GM23338 (cell line): ENCODE data around the gene DGKB. TPM values are rescaled to one million over a fixed set of nuclear protein-coding genes. Genes with fewer than 3 reads are reported as not detected.

ENCODE experiments used
- ATAC-seq: fragments of 200-7000 bp; cut with Tn5 transposase; 3 replicates; pipeline ENCODE4 v1.9.1; 2020
- DNase-seq: peaks from one replicate; pipeline ENCODE4 v3.0.0-alpha.2; 2015; ENCODE audit warnings: low spot score
- H2AFZ ChIP-seq: fragments of 200-600 bp; sonication (generic); 2 replicates; pipeline ENCODE4 v1.8.0; 2016; ENCODE audit warnings: antibody characterized with exemption, mild to moderate bottlenecking, moderate library complexity
- H3F3A ChIP-seq: fragments of 200-600 bp; sonication (generic); replicated peaks from 2 replicates; pipeline ENCODE4 v1.8.0; 2017; ENCODE audit warnings: antibody characterized with exemption, mixed run types, low read depth
- H3K27ac ChIP-seq: fragments of 200-600 bp; sonication (generic); 2 replicates; pipeline ENCODE4 v1.6.1; 2016; ENCODE audit warnings: low read depth
- H3K27me3 ChIP-seq: fragments of 200-600 bp; sonication (generic); 2 replicates; pipeline ENCODE4 v1.8.0; 2016; ENCODE audit warnings: mild to moderate bottlenecking, mixed run types, moderate library complexity; ENCODE audit not compliant: insufficient read depth
- H3K36me3 ChIP-seq: fragments of 200-600 bp; sonication (generic); 2 replicates; pipeline ENCODE4 v1.8.0; 2016; ENCODE audit warnings: mild to moderate bottlenecking; ENCODE audit not compliant: insufficient read depth
- H3K4me1 ChIP-seq: fragments of 200-600 bp; sonication (generic); 2 replicates; pipeline ENCODE4 v1.8.0; 2016; ENCODE audit warnings: mild to moderate bottlenecking, moderate library complexity; ENCODE audit not compliant: insufficient read depth
- H3K4me2 ChIP-seq: fragments of 200-600 bp; sonication (generic); 2 replicates; pipeline ENCODE4 v1.7.1; 2017; ENCODE audit warnings: mixed run types
- H3K4me3 ChIP-seq: fragments of 200-600 bp; sonication (generic); 2 replicates; pipeline ENCODE4 v1.6.1; 2016; ENCODE audit warnings: mixed run types
- H3K79me2 ChIP-seq: fragments of 200-600 bp; sonication (generic); replicated peaks from 2 replicates; pipeline ENCODE4 v1.8.0; 2017; ENCODE audit warnings: mild to moderate bottlenecking; ENCODE audit not compliant: insufficient read depth
- H3K9me2 ChIP-seq: fragments of 200-600 bp; sonication (generic); 2 replicates; pipeline ENCODE4 v1.8.0; 2017; ENCODE audit not compliant: insufficient read depth
- H4K20me1 ChIP-seq: fragments of 200-600 bp; sonication (generic); replicated peaks from 2 replicates; pipeline ENCODE4 v1.8.0; 2017; ENCODE audit warnings: mild to moderate bottlenecking; ENCODE audit not compliant: insufficient read depth
- H3K27ac Mint-ChIP-seq: 2 replicates; pipeline ENCODE4 v1.8.0; 2020; ENCODE audit warnings: inconsistent platforms, mild to moderate bottlenecking, moderate library complexity, mixed read lengths
- H3K27me3 Mint-ChIP-seq: 3 replicates; pipeline ENCODE4 v1.8.0; 2022; ENCODE audit warnings: low read depth, mild to moderate bottlenecking, moderate library complexity, mixed read lengths, inconsistent platforms; ENCODE audit not compliant: insufficient read depth, poor library complexity
- H3K36me3 Mint-ChIP-seq: 3 replicates; pipeline ENCODE4 v1.8.0; 2021; ENCODE audit warnings: low read depth, mild to moderate bottlenecking, inconsistent platforms, moderate library complexity, mixed read lengths
- H3K4me1 Mint-ChIP-seq: 3 replicates; pipeline ENCODE4 v1.8.0; 2020; ENCODE audit warnings: mild to moderate bottlenecking, inconsistent platforms, mixed read lengths
- H3K4me3 Mint-ChIP-seq: 3 replicates; pipeline ENCODE4 v1.8.0; 2021; ENCODE audit warnings: moderate library complexity, mild to moderate bottlenecking, inconsistent platforms, mixed read lengths
- H3K9me3 Mint-ChIP-seq: 3 replicates; pipeline ENCODE4 v1.8.0; 2020; ENCODE audit warnings: moderate library complexity, mild to moderate bottlenecking, inconsistent platforms, mixed read lengths
- CREB1 ChIP-seq: fragments of 250-450 bp; sonication (Bioruptor Pico); IDR thresholded peaks from 2 replicates; pipeline ENCODE4 v1.5.0; 2020; ENCODE audit warnings: low read depth, mild to moderate bottlenecking, moderate library complexity
- CTCF ChIP-seq, 2 experiments: fragments of 200-600 bp in 1 of 2; sonication (generic) in 1 of 2; conservative IDR thresholded peaks; 2 replicates each; pipeline versions ENCODE4 v1.5.1 to v1.6.1; 2016 to 2017; ENCODE audit warnings: antibody characterized with exemption in 2 of 2, low read depth in 2 of 2, mild to moderate bottlenecking in 2 of 2, moderate library complexity in 1 of 2
- ETS1 ChIP-seq: IDR thresholded peaks from 2 replicates; pipeline ENCODE4 v1.6.1; 2016; ENCODE audit warnings: antibody characterized with exemption
- EZH2 ChIP-seq: fragments of 200-600 bp; sonication (generic); IDR thresholded peaks from one replicate; pipeline ENCODE4 v1.8.0; 2017; ENCODE audit warnings: antibody characterized with exemption, mild to moderate bottlenecking, low read depth; ENCODE audit not compliant: unreplicated experiment
- EZH2phosphoT487 ChIP-seq: fragments of 200-600 bp; sonication (generic); IDR thresholded peaks from one replicate; pipeline ENCODE4 v1.8.1; 2018; ENCODE audit warnings: antibody characterized with exemption; ENCODE audit not compliant: unreplicated experiment
- JUNB ChIP-seq: IDR thresholded peaks from one replicate; pipeline ENCODE4 v1.6.1; 2016; ENCODE audit warnings: antibody characterized with exemption; ENCODE audit not compliant: unreplicated experiment
- NANOG ChIP-seq: IDR thresholded peaks from 2 replicates; pipeline ENCODE4 v1.6.1; 2016; ENCODE audit warnings: antibody characterized with exemption, borderline replicate concordance
- POLR2AphosphoS5 ChIP-seq: IDR thresholded peaks from 2 replicates; pipeline ENCODE4 v1.6.1; 2016; ENCODE audit warnings: antibody characterized with exemption, low read depth
- REST ChIP-seq: IDR thresholded peaks from one replicate; pipeline ENCODE4 v1.6.1; 2018; ENCODE audit warnings: antibody characterized with exemption; ENCODE audit not compliant: unreplicated experiment
- STAT1 ChIP-seq: IDR thresholded peaks from one replicate; pipeline ENCODE4 v1.6.1; 2016; ENCODE audit warnings: antibody characterized with exemption; ENCODE audit not compliant: unreplicated experiment
- ZNF331 ChIP-seq: fragments of 250-450 bp; sonication (Bioruptor Pico); IDR thresholded peaks from 2 replicates; pipeline ENCODE4 v1.5.0; 2020; ENCODE audit warnings: low read depth, mild to moderate bottlenecking, moderate library complexity
- polyA plus RNA-seq: library from polyadenylated mRNA; unstranded; fragments of >200 nt; fragmentation: Nextera tagmentation; extraction: Ambion mirVana; gene quantifications from 2 replicates; pipeline ENCODE4 v1.2.1, GENCODE V29; 2016
- total RNA-seq: library from RNA; depleted of rRNA; stranded (reverse); fragments of >200 nt; shearing (Covaris generic); gene quantifications from 2 replicates; pipeline ENCODE4 v1.2.3, GENCODE V29; 2014

DGKB gene
- total and polyA plus RNA-seq, 2 experiments from 2014 or later, result 4.8 to 11.5 TPM

GRCh38 chr7:14843755-14844154 is 58.8 kb downstream of the DGKB start:
- H3K27ac ChIP-seq, result no peak overlapping the region
- peaks cover 15% of the 10 kb centered on the region for H3K4me1 ChIP-seq
- no peaks in the 10 kb centered on the region for H3K79me2 ChIP-seq
- H3K36me3 ChIP-seq, result no peaks in the 10 kb centered on the region
- Mint-ChIP-seq H3K4me1 (peaks cover 19% of the 10 kb centered on the region), H3K9me3 (peaks cover 4% of the 10 kb centered on the region; the same call in 2 of the 3 replicates), H3K4me3 (no peak overlapping the region), H3K27me3 (peaks cover 5% of the 10 kb centered on the region), H3K27ac (no peak overlapping the region), H3K36me3 (peaks cover 4% of the 10 kb centered on the region; the same call in 2 of the 3 replicates)
- no peak for ATAC-seq
- no peak for DNase-seq
- no peak overlapping the region for H3K4me2 ChIP-seq
- H3K27me3 ChIP-seq, result no peaks in the 10 kb centered on the region
- no peaks in the 10 kb centered on the region for H3F3A ChIP-seq
- no peak overlapping the region for H2AFZ ChIP-seq
- H3K4me3 ChIP-seq, result no peak overlapping the region
- TF ChIP-seq JUNB (no peak), ETS1 (no peak), CTCF (conservative IDR thresholded peaks at IDR 0.05; ENCODE audit: low read depth in 2 of 2) (no peak), REST (no peak), NANOG (no peak), CREB1 (no peak), EZH2 (no peak), ZNF331 (CRISPR knock-in tag) (no peak)
- H4K20me1 ChIP-seq, result no peaks in the 10 kb centered on the region
- H3K9me2 ChIP-seq, result no peaks in the 10 kb centered on the region

- no peaks in the 10 kb centered on the region for H3K36me3 ChIP-seq
- Mint-ChIP-seq H3K27ac (no peak overlapping the region), H3K9me3 (peaks cover 4% of the 10 kb centered on the region; the same call in 2 of the 3 replicates), H3K4me1 (peaks cover 27% of the 10 kb centered on the region), H3K27me3 (peaks cover 5% of the 10 kb centered on the region), H3K4me3 (no peak overlapping the region), H3K36me3 (peaks cover 4% of the 10 kb centered on the region; the same call in 2 of the 3 replicates)
- H3K27ac ChIP-seq, result no peak overlapping the region
- H4K20me1 ChIP-seq, result no peaks in the 10 kb centered on the region
- H2AFZ ChIP-seq, result no peak overlapping the region
- H3K4me2 ChIP-seq, result no peak overlapping the region
- H3F3A ChIP-seq, result no peaks in the 10 kb centered on the region
- H3K79me2 ChIP-seq, result no peaks in the 10 kb centered on the region
- H3K4me3 ChIP-seq, result no peak overlapping the region
- peaks cover 19% of the 10 kb centered on the region for H3K4me1 ChIP-seq
- no peaks in the 10 kb centered on the region for H3K27me3 ChIP-seq
- ATAC-seq (no peak), DNase-seq (no peak)
- no peaks in the 10 kb centered on the region for H3K9me2 ChIP-seq
- TF ChIP-seq CTCF (conservative IDR thresholded peaks at IDR 0.05; ENCODE audit: low read depth in 2 of 2), result no peak
- no peak for TF ChIP-seq EZH2phosphoT487
- TF ChIP-seq STAT1, result no peak
- TF ChIP-seq ETS1, result no peak
- TF ChIP-seq POLR2AphosphoS5, result no peak
- no peak for TF ChIP-seq EZH2
- no peak for TF ChIP-seq ZNF331 (CRISPR knock-in tag)
- TF ChIP-seq CREB1, result no peak
- no peak for TF ChIP-seq NANOG
Observed at GRCh38 chr7:14842523-14842922, 60.0 kb downstream of the DGKB start.
